ENCODE results near the gene TBC1D1. TPM values are rescaled to one million over a fixed set of nuclear protein-coding genes. Genes with fewer than 3 reads are reported as not detected.

Gene TBC1D1
- total RNA-seq, 1 donor from 2014 or later = 78.9 TPM

DNA sequence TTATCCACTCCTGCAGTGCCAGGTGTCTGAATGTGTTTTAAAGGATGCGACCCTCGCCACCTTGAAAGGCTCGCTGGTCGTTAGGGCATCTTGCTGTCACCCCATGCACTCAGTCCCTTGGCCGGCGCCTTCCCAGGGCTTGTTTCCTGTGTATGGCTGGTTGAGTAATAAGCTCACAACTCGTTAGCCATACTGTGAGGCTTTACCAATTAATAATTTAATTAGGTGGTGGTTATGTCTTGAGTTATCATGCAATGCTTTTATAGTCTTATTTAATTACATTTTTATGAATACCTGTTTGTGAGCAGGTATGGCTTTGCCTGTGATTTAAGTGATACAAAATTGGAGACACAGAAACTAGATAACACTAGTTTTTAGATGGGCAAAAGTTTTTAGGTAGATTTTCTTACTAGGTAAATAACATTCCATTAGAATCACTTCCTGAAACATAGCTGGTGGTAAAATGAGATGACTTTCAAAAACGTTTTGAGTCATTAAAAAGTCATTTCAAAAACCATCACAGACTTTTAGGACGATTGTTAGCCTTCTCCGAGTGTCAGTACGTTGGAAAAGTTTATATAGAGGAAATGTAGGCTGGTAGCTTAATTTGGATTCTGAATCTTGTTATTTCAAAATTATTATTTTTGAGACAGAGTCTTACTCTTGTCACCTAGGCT, 87.5 kb downstream of the TBC1D1 start:
- TF ChIP-seq, protein P1, sequence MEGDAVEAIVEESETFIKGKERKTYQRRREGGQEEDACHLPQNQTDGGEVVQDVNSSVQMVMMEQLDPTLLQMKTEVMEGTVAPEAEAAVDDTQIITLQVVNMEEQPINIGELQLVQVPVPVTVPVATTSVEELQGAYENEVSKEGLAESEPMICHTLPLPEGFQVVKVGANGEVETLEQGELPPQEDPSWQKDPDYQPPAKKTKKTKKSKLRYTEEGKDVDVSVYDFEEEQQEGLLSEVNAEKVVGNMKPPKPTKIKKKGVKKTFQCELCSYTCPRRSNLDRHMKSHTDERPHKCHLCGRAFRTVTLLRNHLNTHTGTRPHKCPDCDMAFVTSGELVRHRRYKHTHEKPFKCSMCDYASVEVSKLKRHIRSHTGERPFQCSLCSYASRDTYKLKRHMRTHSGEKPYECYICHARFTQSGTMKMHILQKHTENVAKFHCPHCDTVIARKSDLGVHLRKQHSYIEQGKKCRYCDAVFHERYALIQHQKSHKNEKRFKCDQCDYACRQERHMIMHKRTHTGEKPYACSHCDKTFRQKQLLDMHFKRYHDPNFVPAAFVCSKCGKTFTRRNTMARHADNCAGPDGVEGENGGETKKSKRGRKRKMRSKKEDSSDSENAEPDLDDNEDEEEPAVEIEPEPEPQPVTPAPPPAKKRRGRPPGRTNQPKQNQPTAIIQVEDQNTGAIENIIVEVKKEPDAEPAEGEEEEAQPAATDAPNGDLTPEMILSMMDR (IDR thresholded peaks at IDR 0.05; ENCODE audit: unreplicated experiment) = no peak
- Mint-ChIP-seq H3K4me3 (peak overlapping the region; percentile 77), H3K9me3 (no peaks in the 10 kb centered on the region)

DNA sequence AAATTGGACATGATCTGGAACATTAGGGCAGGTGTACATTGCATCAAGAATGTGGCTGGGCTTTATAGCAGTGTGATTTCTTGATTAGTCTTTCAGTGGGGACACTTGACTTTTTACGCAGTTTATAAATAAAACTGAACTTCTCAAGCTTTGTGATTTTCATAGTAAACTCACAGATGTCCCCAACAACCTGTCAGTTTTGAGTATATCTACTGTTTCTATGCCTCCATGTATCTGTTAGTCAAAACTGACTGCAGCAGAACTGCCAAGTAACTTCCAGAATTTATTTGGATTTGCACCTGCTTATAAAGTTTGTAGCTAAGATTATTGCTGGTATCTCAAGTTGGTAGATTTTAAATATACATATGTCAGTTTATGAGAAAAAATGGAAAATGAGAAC, 89.4 kb downstream of the TBC1D1 start:
- H3K27me3 Mint-ChIP-seq (ENCODE audit: low read depth) = no peaks in the 10 kb centered on the region
- TF ChIP-seq, protein P1 (IDR thresholded peaks at IDR 0.05; ENCODE audit: unreplicated experiment) = no peak
- H3K36me3 Mint-ChIP-seq = no peaks in the 10 kb centered on the region

More for the DNA sequence above, 87.5 kb downstream of the TBC1D1 start:
- Mint-ChIP-seq H3K27ac (peak overlapping the region; percentile 78), H3K27me3 (ENCODE audit: low read depth) (no peaks in the 10 kb centered on the region), H3K36me3 (no peaks in the 10 kb centered on the region), H3K4me1 (peaks cover 24% of the 10 kb centered on the region)
- no peak for DNase-seq (ENCODE audit: low spot score in 2 of 2, unreplicated experiment in 2 of 2)

DNA sequence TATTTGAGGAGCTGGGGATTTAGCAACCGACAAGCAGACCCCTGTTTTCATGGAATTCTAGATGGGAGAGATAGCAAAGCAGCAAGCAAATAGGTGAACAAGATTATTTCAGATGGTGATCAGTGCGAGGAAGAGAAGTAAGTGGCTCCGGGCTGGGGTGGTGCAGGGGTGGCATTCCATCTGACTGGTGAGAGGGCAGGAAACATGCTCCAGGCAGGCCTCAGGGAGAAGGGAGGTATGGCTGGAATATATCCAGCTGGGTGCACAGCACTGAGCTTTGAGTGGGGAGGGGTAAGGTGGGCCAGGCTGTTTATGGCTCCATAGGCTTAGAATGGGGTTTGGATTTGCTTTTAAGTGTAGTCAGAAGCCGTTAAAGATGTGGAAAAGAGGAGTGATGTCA, 90.5 kb downstream of the TBC1D1 start:
- Mint-ChIP-seq H3K36me3 (no peaks in the 10 kb centered on the region), H3K9me3 (no peaks in the 10 kb centered on the region), H3K27me3 (ENCODE audit: low read depth) (no peaks in the 10 kb centered on the region), H3K27ac (no peak overlapping the region), H3K4me1 (peaks cover 28% of the 10 kb centered on the region), H3K4me3 (no peak overlapping the region)
- TF ChIP-seq, protein P1 (IDR thresholded peaks at IDR 0.05; ENCODE audit: unreplicated experiment) = no peak
- no peak for DNase-seq (ENCODE audit: low spot score in 2 of 2, unreplicated experiment in 2 of 2)

More for the DNA sequence above, 89.4 kb downstream of the TBC1D1 start:
- H3K4me1 Mint-ChIP-seq = peaks cover 24% of the 10 kb centered on the region
- no peak for DNase-seq (ENCODE audit: low spot score in 2 of 2, unreplicated experiment in 2 of 2)
- H3K4me3 Mint-ChIP-seq = no peak overlapping the region
- H3K27ac Mint-ChIP-seq = no peak overlapping the region
- H3K9me3 Mint-ChIP-seq = no peaks in the 10 kb centered on the region

DNA sequence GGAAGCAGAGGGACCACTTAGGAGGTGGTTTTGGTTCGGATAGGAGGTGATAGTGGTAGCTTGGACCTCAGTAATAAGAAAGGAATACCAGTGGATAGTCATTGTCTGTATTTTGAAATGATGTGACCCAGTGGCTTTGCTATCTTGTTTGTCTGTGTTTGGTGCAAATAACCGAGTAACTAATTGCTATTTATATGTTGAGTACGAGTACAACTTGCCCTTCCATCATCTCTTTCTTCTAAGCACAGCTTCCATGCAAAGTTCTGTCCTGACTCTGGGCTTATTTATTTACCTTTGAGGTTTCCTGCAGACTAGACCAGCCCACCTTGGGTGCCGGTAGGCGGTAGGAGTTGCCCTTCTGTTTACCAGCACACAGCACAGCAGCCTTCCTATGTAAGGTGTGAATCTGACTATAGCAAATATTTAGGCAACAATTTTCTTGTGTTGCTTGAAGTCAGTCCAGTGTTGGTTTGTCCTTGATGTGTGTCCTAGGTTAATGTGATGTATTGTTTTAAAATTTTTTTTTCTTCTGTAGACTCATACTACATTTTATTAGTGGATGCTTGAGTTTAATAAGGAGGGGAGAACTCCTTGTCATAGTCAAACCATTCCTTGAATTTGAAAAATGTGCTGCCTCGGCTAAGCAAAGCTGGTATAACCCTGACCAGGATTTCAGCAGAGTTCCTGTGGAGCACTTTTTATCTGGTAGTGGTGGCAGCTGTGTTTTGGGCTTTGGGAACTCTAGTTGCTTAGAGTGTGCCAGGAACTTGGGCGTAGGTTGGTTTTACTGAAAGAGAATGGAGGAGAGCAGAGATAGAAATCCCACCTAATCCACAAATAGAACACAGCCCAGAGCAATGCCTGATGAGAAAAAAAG, 91.2 kb downstream of the TBC1D1 start:
- Mint-ChIP-seq H3K27ac (peak overlapping the region; percentile 36), H3K4me3 (no peak overlapping the region)
- DNase-seq (ENCODE audit: low spot score in 2 of 2, unreplicated experiment in 2 of 2) = no peak

DNA sequence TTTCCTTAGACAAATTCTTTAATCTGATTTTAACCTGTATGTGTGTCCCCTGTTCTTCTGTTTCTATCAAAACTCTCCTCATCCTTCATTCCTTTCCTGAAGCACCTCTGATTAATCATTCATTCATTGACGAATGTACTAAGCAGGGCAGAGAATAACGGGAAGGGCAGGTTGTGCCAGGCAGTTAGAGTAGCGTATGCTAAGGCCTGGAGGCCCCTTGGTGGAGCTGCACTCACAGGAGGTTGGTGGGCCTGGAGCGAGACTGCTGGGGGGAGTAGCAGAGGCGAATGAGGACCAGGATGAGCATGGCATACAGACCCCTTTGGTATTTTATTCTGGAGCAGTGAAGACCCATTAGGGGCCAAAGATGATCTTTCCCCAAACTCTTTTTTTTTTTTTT, 91.9 kb downstream of the TBC1D1 start:
- DNase-seq (ENCODE audit: low spot score in 2 of 2, unreplicated experiment in 2 of 2) = no peak
- Mint-ChIP-seq H3K27me3 (ENCODE audit: low read depth) (no peaks in the 10 kb centered on the region), H3K27ac (peak overlapping the region; percentile 32), H3K4me1 (peaks cover 35% of the 10 kb centered on the region), H3K36me3 (no peaks in the 10 kb centered on the region), H3K4me3 (no peak overlapping the region), H3K9me3 (no peaks in the 10 kb centered on the region)
- TF ChIP-seq, protein P1 (IDR thresholded peaks at IDR 0.05; ENCODE audit: unreplicated experiment) = no peak

More for the DNA sequence above, 91.2 kb downstream of the TBC1D1 start:
- H3K4me1 Mint-ChIP-seq = peaks cover 29% of the 10 kb centered on the region
- no peaks in the 10 kb centered on the region for H3K27me3 Mint-ChIP-seq (ENCODE audit: low read depth)
- no peaks in the 10 kb centered on the region for H3K9me3 Mint-ChIP-seq
- H3K36me3 Mint-ChIP-seq = no peaks in the 10 kb centered on the region
- TF ChIP-seq, protein P1 (IDR thresholded peaks at IDR 0.05; ENCODE audit: unreplicated experiment) = no peak

Measured in mesothelial cell of epicardium (in vitro differentiated cells).